MCF 10A (cell line): ENCODE measurements around the gene RLBP1. TPM values are rescaled to one million over a fixed set of nuclear protein-coding genes. Genes with fewer than 3 reads are reported as not detected.

ENCODE experiments used
- BruUV-seq: library from RNA; stranded (reverse); fragments of 400-500 nt; replicated peaks from 2 replicates; lab custom pipeline; 2021; lab: Mats Ljungman, UMichigan
- CTCF ChIA-PET: fragments of 300-600 bp; sonication (Branson Sonifier 250); formaldehyde crosslinking; extraction: SDS; loops from one replicate; lab custom pipeline; 2021; ENCODE audit warnings: antibody characterized with exemption, inconsistent platforms; lab: Yijun Ruan, JAX
- POLR2A ChIA-PET: fragments of 300-600, 350-650 bp; sonication (Branson Sonifier 250); formaldehyde crosslinking; extraction: SDS; loops from one replicate; lab custom pipeline; 2020; ENCODE audit warnings: antibody characterized with exemption, inconsistent platforms; lab: Yijun Ruan, JAX
- DNase-seq: peaks from one replicate; pipeline ENCODE4 v3.0.0-alpha.2; 2018; ENCODE audit not compliant: unreplicated experiment
- H3K27ac Mint-ChIP-seq: one replicate; pipeline ENCODE4 v1.8.0; 2022; ENCODE audit warnings: mild to moderate bottlenecking, low read depth, mixed read lengths; ENCODE audit not compliant: unreplicated experiment
- H3K27me3 Mint-ChIP-seq: one replicate; pipeline ENCODE4 v1.8.0; 2022; ENCODE audit warnings: mixed read lengths; ENCODE audit not compliant: insufficient read depth, unreplicated experiment
- H3K36me3 Mint-ChIP-seq: one replicate; pipeline ENCODE4 v1.8.0; 2022; ENCODE audit warnings: mild to moderate bottlenecking, moderate library complexity, mixed read lengths; ENCODE audit not compliant: insufficient read depth, unreplicated experiment
- H3K4me1 Mint-ChIP-seq: one replicate; pipeline ENCODE4 v1.8.0; 2022; ENCODE audit warnings: mixed read lengths; ENCODE audit not compliant: insufficient read depth, unreplicated experiment
- H3K4me3 Mint-ChIP-seq: one replicate; pipeline ENCODE4 v1.8.0; 2022; ENCODE audit warnings: mild to moderate bottlenecking, moderate library complexity, mixed read lengths; ENCODE audit not compliant: unreplicated experiment
- H3K9me3 Mint-ChIP-seq: one replicate; pipeline ENCODE4 v1.8.0; 2022; ENCODE audit warnings: mixed read lengths; ENCODE audit not compliant: unreplicated experiment
- CTCF ChIP-seq: fragments of 200-600 bp; IDR thresholded peaks from one replicate; pipeline ENCODE4 v1.8.0; 2022; ENCODE audit warnings: antibody characterized with exemption, mild to moderate bottlenecking; ENCODE audit not compliant: unreplicated experiment
- intact Hi-C: fragments of 100-400 bp; cut with micrococcal nuclease; formaldehyde crosslinking; loops from 2 replicates; pipeline ENCODE4 v1.14.1; 2022
- total RNA-seq: library from RNA; stranded (reverse); gene quantifications from 2 replicates; pipeline ENCODE4 v1.2.3, GENCODE V29; 2022

RLBP1 gene
- total RNA-seq, 1 experiment from 2014 or later, result not detected

GRCh38 chr15:89163271-89164055 is 57.9 kb downstream of the RLBP1 start:
- Mint-ChIP-seq H3K27ac (no peak overlapping the region), H3K4me3 (no peak overlapping the region), H3K27me3 (no peaks in the 10 kb centered on the region), H3K4me1 (peaks cover 12% of the 10 kb centered on the region), H3K9me3 (no peaks in the 10 kb centered on the region), H3K36me3 (peaks cover 8% of the 10 kb centered on the region)
- ChIA-PET POLR2A (no interaction called here), CTCF (interaction anchor here (0.6 to 20.8 kb wide), 2 partner anchors 101 to 106 kb away, joined by 3 to 452 read pairs; no protein-coding TSS in a partner anchor)
- DNase-seq, result no peak
- no peak for TF ChIP-seq CTCF
- intact Hi-C loops, result no loop called here
- no TSS peak for BruUV-seq

- DNase-seq, result no peak
- CTCF ChIA-PET, result no interaction called here
- H3K27ac Mint-ChIP-seq, result no peak overlapping the region
- H3K4me3 Mint-ChIP-seq, result no peak overlapping the region
- peaks cover 8% of the 10 kb centered on the region for H3K36me3 Mint-ChIP-seq
- no peaks in the 10 kb centered on the region for H3K27me3 Mint-ChIP-seq
- no peaks in the 10 kb centered on the region for H3K4me1 Mint-ChIP-seq
- POLR2A ChIA-PET, result interaction anchor here (0.7 kb wide), 1 partner anchor 153 kb away, joined by 3 read pairs; no protein-coding TSS in a partner anchor
- no peak for TF ChIP-seq CTCF
- no peaks in the 10 kb centered on the region for H3K9me3 Mint-ChIP-seq
- intact Hi-C loops, result no loop called here
- no TSS peak for BruUV-seq
Measured at GRCh38 chr15:89161666-89162065, 59.7 kb downstream of the RLBP1 start.

Other genes with a start within 250 kb of the RLBP1 start
- gene ABHD2, start 133.1 kb downstream of the RLBP1 start, total RNA-seq, result 47.7 and 55.9 TPM in 2 replicates
- 24.0 and 34.0 TPM in 2 replicates for gene FANCI, start 22.4 kb upstream of the RLBP1 start, total RNA-seq
- 52.9 and 62.2 TPM in 2 replicates for gene POLG, start 113.2 kb upstream of the RLBP1 start, total RNA-seq